GM12878 (cell line): ENCODE data around the gene CLMP. TPM values are rescaled to one million over a fixed set of nuclear protein-coding genes. Genes with fewer than 3 reads are reported as not detected.

Experiments used
- ATAC-seq: fragments of 200-7000 bp; cut with Tn5 transposase; 3 replicates; pipeline ENCODE4 v1.9.1; 2020; ENCODE audit warnings: mild to moderate bottlenecking, moderate library complexity
- BruUV-seq: library from RNA; stranded (reverse); fragments of 400-500 nt; replicated peaks from 2 replicates; lab custom pipeline; 2021; lab: Mats Ljungman, UMichigan
- CTCF ChIA-PET: fragments of 300-600 bp; sonication (Branson Sonifier 250); formaldehyde crosslinking; extraction: SDS; loops from one replicate; lab custom pipeline; 2021; ENCODE audit warnings: inconsistent platforms; lab: Yijun Ruan, JAX
- POLR2A ChIA-PET: fragments of 350-600 bp; formaldehyde crosslinking; extraction: SDS; loops from one replicate; lab custom pipeline; 2021; ENCODE audit warnings: inconsistent platforms; lab: Charles Lee
- RAD21 ChIA-PET: fragments of 300-600 bp; sonication (Branson Sonifier 250); formaldehyde crosslinking; loops from one replicate; lab custom pipeline; 2023; ENCODE audit warnings: antibody characterized with exemption; ENCODE audit not compliant: unreplicated experiment; lab: Charles Lee
- SMC1A ChIA-PET: fragments of 300-600 bp; sonication (Branson Sonifier 250); formaldehyde crosslinking; loops from one replicate; lab custom pipeline; 2023; ENCODE audit not compliant: unreplicated experiment, uncharacterized antibody; lab: Charles Lee
- DNase-seq: peaks from one replicate; pipeline ENCODE4 v3.0.0-alpha.2; 2011; ENCODE audit warnings: low read depth, low spot score
- FAIRE-seq: peaks from 3 replicates; lab custom pipeline; 2011; peaks lifted over from hg19 to GRCh38; lab: Jason Lieb, UNC
- H2AFZ ChIP-seq: 2 replicates; pipeline ENCODE4 v1.6.0; 2011; ENCODE audit warnings: low read depth, low read length, control low read depth; ENCODE audit not compliant: control insufficient read depth
- H3K27ac ChIP-seq: 2 replicates; pipeline ENCODE4 v1.5.1; 2011; ENCODE audit warnings: control low read depth; ENCODE audit not compliant: control insufficient read depth, insufficient read depth
- H3K27me3 ChIP-seq, 2 experiments: replicated peaks in 1 of 2; 2 replicates each; pipeline versions ENCODE4 v1.6.0 to v1.6.1; 2011; ENCODE audit warnings: low read length in 1 of 2; ENCODE audit not compliant: control insufficient read depth in 2 of 2, insufficient read depth in 2 of 2
- H3K36me3 ChIP-seq, 2 experiments: 2 replicates each; pipeline ENCODE4 v1.5.1; 2011; ENCODE audit warnings: low read length in 1 of 2; ENCODE audit not compliant: control insufficient read depth in 2 of 2, insufficient read depth in 2 of 2
- H3K4me1 ChIP-seq: 2 replicates; pipeline ENCODE4 v1.6.1; 2011; ENCODE audit warnings: mild to moderate bottlenecking, low read length, moderate library complexity, mixed read lengths; ENCODE audit not compliant: control insufficient read depth, insufficient read depth
- H3K4me2 ChIP-seq: 2 replicates; pipeline ENCODE4 v1.6.0; 2011; ENCODE audit warnings: control low read depth; ENCODE audit not compliant: control insufficient read depth, insufficient read depth
- H3K4me3 ChIP-seq: fragments of 200-600 bp; sonication (generic); 2 replicates; pipeline ENCODE4 v1.5.1; 2016
- H3K79me2 ChIP-seq: 2 replicates; pipeline ENCODE4 v1.6.0; 2011; ENCODE audit warnings: low read length; ENCODE audit not compliant: control insufficient read depth, insufficient read depth
- H3K9ac ChIP-seq: 2 replicates; pipeline ENCODE4 v1.8.0; 2011; ENCODE audit warnings: low read length, control low read depth, mixed read lengths; ENCODE audit not compliant: control insufficient read depth, insufficient read depth
- H3K9me3 ChIP-seq: replicated peaks from 3 replicates; pipeline ENCODE4 v1.5.1; 2011; ENCODE audit warnings: mild to moderate bottlenecking, low read length; ENCODE audit not compliant: control insufficient read depth, insufficient read depth
- H4K20me1 ChIP-seq: 2 replicates; pipeline ENCODE4 v1.6.0; 2011; ENCODE audit not compliant: control insufficient read depth, insufficient read depth
- CBX5 ChIP-seq: sonication (generic); IDR thresholded peaks from 2 replicates; pipeline ENCODE4 v1.6.1; 2016; ENCODE audit warnings: low read depth, moderate library complexity, mild to moderate bottlenecking, inconsistent platforms
- CEBPB ChIP-seq, 2 experiments: fragments of 150-350 bp in 1 of 2; IDR thresholded peaks; 2 replicates each; pipeline ENCODE4 v1.6.1; 2012 to 2014; ENCODE audit warnings: low read depth in 2 of 2, low read length in 2 of 2, borderline replicate concordance in 1 of 2, inconsistent platforms in 1 of 2
- KDM1A ChIP-seq: fragments of 200-600 bp; sonication (generic); IDR thresholded peaks from 2 replicates; pipeline ENCODE4 v1.6.1; 2016; ENCODE audit warnings: borderline replicate concordance
- LARP7 ChIP-seq: fragments of 450-650 bp; IDR thresholded peaks from 2 replicates; pipeline ENCODE4 v1.6.1; 2017; ENCODE audit warnings: mild to moderate bottlenecking
- MXI1 ChIP-seq: fragments of 150-350 bp; IDR thresholded peaks from 2 replicates; pipeline ENCODE4 v1.6.1; 2011; ENCODE audit warnings: low read depth, mild to moderate bottlenecking, inconsistent platforms, low read length, improper control_type of control experiment
- MYB ChIP-seq: fragments of 150-350 bp; IDR thresholded peaks from 2 replicates; pipeline ENCODE4 v1.6.1; 2014; ENCODE audit warnings: mild to moderate bottlenecking, low read depth, low read length, borderline replicate concordance
- MYC ChIP-seq: IDR thresholded peaks from 2 replicates; pipeline ENCODE4 v1.6.1; 2011; ENCODE audit warnings: mild to moderate bottlenecking, low read length, moderate library complexity, inconsistent platforms; ENCODE audit not compliant: insufficient read depth, insufficient replicate concordance, insufficient read length, severe bottlenecking
- NR2F1 ChIP-seq: fragments of 450-650 bp; conservative IDR thresholded peaks from 2 replicates; pipeline ENCODE4 v1.6.1; 2017; ENCODE audit warnings: mild to moderate bottlenecking
- POLR2A ChIP-seq: IDR thresholded peaks from 2 replicates; pipeline ENCODE4 v1.6.1; 2011; ENCODE audit warnings: low read depth, mild to moderate bottlenecking, low read length
- SIN3A ChIP-seq: IDR thresholded peaks from 2 replicates; pipeline ENCODE4 v1.6.1; 2012; ENCODE audit warnings: low read depth, low read length, improper control_type of control experiment
- SMC3 ChIP-seq: IDR thresholded peaks from 2 replicates; pipeline ENCODE4 v1.6.1; 2011; ENCODE audit warnings: low read length, improper control_type of control experiment, borderline replicate concordance
- TCF7 ChIP-seq: IDR thresholded peaks from 2 replicates; pipeline ENCODE4 v1.6.1; 2014; ENCODE audit warnings: antibody characterized with exemption, borderline replicate concordance
- ZNF24 ChIP-seq: fragments of 450-650 bp; IDR thresholded peaks from 2 replicates; pipeline ENCODE4 v1.6.1; 2017; ENCODE audit warnings: antibody characterized with exemption, mild to moderate bottlenecking
- WGBS: methylation state at CpG from one replicate; pipeline ENCODE4 v1.1.6; 2016; ENCODE audit warnings: low lambda C conversion rate; ENCODE audit not compliant: insufficient replicate concordance, insufficient coverage; ENCODE audit errors: missing lambda C conversion rate; 5-methylcytosine and 5-hydroxymethylcytosine counted together
- in situ Hi-C: fragments of 300-500 bp; cut with MboI; formaldehyde crosslinking; loops from 9 replicates; pipeline ENCODE4 v1.14.3; 2018; ENCODE audit warnings: mixed read lengths
- intact Hi-C: fragments of 100-400 bp; cut with micrococcal nuclease; formaldehyde crosslinking; loops from one replicate; pipeline ENCODE4 v1.14.2; 2022; ENCODE audit not compliant: unreplicated experiment
- polyA plus RNA-seq, 11 experiments: library from polyadenylated mRNA; depleted of rRNA in 4 of 11; unstranded in 6 of 11; stranded (reverse) in 5 of 11; fragments of >200 nt; fragmentation: Nextera tagmentation in 4 of 11; fragmentation: Illumina TruSeq in 1 of 11; extraction: Ambion mirVana in 4 of 11; extraction: Trizol in 1 of 11; gene quantifications; 1 replicate in 1 of 11; 2 replicates in 10 of 11; pipeline versions ENCODE4 v1.2.1 to v1.2.3, GENCODE V29; 2011 to 2016; ENCODE audit warnings: inconsistent platforms in 2 of 11, missing spikeins in 2 of 11, low read depth in 1 of 11
- total RNA-seq, 4 experiments: library from RNA; depleted of rRNA in 3 of 4; stranded (reverse); fragments of >200 nt in 3 of 4; fragmentation: Illumina TruSeq in 1 of 4; extraction: Trizol in 1 of 4; gene quantifications; 2 replicates each; pipeline versions ENCODE4 v1.2.1 to v1.2.3, GENCODE V29; 2013 to 2021
- TF ChIP-seq, protein P1 (sequence below): fragments of 450-650 bp; IDR thresholded peaks from 2 replicates; pipeline ENCODE4 v1.6.1; 2016; ENCODE audit warnings: mild to moderate bottlenecking
- TF ChIP-seq, protein P2 (sequence below), 3 experiments: IDR thresholded peaks in 2 of 3; conservative IDR thresholded peaks in 1 of 3; 2 replicates each; pipeline ENCODE4 v1.5.1; 2011; ENCODE audit warnings: low read depth in 3 of 3, low read length in 3 of 3, mild to moderate bottlenecking in 3 of 3, control low read depth in 2 of 3, moderate library complexity in 2 of 3, inconsistent platforms in 1 of 3, mixed read lengths in 1 of 3; ENCODE audit not compliant: control insufficient read depth in 2 of 3, insufficient read depth in 1 of 3; ENCODE audit errors: extremely low read depth in 1 of 3
- TF ChIP-seq, protein P3 (sequence below): IDR thresholded peaks from 2 replicates; pipeline ENCODE4 v1.6.1; 2012; ENCODE audit warnings: low read length, inconsistent platforms

CLMP gene
- total and polyA plus RNA-seq, 10 of the 15 experiments (the other 5 are each of a cell fraction or from before 2014, with no cell fraction given): 0.01 to 0.71 (median 0.20) TPM; not detected in 4

DNA sequence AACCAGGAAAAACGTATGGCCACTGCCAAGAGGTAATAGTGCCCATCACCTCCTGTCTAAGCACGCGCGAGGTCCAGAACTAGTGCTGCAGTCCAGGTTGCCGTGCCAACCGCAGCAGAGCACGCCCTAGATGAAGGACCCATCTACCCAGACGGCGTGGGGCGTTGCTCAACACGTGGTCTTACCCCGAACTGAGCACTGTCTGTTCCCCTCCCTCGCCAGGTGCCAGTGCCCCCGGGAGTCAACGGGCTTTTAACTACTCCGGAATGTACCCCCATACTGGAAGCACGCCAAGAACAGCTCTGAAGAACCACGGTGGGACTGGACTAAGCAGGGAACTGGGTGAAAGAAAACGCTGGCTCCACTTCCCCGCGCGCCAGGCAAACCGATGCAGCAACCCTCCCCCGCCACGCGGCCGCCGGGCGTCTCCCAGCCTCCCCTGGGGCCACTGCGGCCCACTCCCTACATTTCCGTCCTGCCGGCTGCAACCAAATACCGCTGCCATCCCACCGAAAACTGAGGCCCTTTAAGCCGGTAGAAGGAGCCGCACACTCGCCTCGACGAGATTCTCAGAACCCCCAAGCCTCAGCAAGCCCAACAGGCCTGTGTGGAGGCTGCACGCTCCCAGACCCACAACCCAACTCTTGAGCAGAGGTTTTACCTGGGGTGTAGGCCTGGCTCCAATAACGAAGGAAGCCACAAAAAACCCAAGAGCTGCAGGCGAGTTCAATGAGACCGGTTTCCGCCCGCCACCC is 133.5 kb downstream of the CLMP start, which contains the start of gene HSPA8:
HSPA8 (minus strand) TSS at position 734 of the 755 bp plus-strand sequence. CDS start 812 bp downstream, outside the sequence.
- DNase-seq (no peak), ATAC-seq (peak; percentile 45), FAIRE-seq (no peak)
- ChIA-PET CTCF (interaction anchor here (0.7 to 11.6 kb wide), 6 partner anchors 9 to 265 kb away, joined by 3 to 387 read pairs (median 23); no protein-coding TSS in a partner anchor), SMC1A (interaction anchor here (0.7 to 3.0 kb wide), 6 partner anchors 9 to 208 kb away, joined by 3 to 25 read pairs (median 4); no protein-coding TSS in a partner anchor), POLR2A (interaction anchor here (0.6 to 3.8 kb wide), 30 partner anchors 8 to 1781 kb away, joined by 3 to 10 read pairs (median 4); no protein-coding TSS in a partner anchor), RAD21 (interaction anchor here (0.6 to 1.4 kb wide), 16 partner anchors 8 to 515 kb away, joined by 3 to 9 read pairs (median 3); no protein-coding TSS in a partner anchor)
- intact Hi-C loops: loop anchor here (5.0 to 10.0 kb wide), 2 partner anchors 343 to 1769 kb away; partner anchors contain the start of gene SC5D
- Histone ChIP-seq H3K4me3 (peak within 1 kb of the TSS; percentile 94), H2AFZ (peak within 1 kb of the TSS; percentile 55), H4K20me1 (peaks cover 23% of the 10 kb centered on the region; the same call in 1 of the 2 replicates), H3K9me3 (no peaks in the 10 kb centered on the region; the same call in 2 of the 3 replicates), H3K9ac (peak within 1 kb of the TSS; percentile 98), H3K27me3 (no peaks in the 10 kb centered on the region), H3K36me3 (peaks cover 25 to 40% of the 10 kb centered on the region in 2 experiments), H3K79me2 (peaks cover 77% of the 10 kb centered on the region), H3K27ac (peak within 1 kb of the TSS; percentile 100), H3K4me1 (peaks cover 14% of the 10 kb centered on the region; the same call in 1 of the 2 replicates), H3K4me2 (peak within 1 kb of the TSS; percentile 98)
- no TSS peak for BruUV-seq
- in situ Hi-C loops: loop anchor here (25.0 kb wide), 1 partner anchor 1599 kb away; the partner anchor contains the start of genes SORL1 and SORL1-AS1
- WGBS: 1% methylated on average over 45 of the region's 45 CpGs
- TF ChIP-seq SIN3A (peak; percentile 58), CEBPB (IDR thresholded peaks at IDR 0.05; ENCODE audit: borderline replicate concordance in 1 of 2, low read depth in 2 of 2, low read length in 2 of 2) (no peak), MYC (peak; percentile 21), POLR2A (peak; percentile 91), LARP7 (no peak; the same call in none of the 2 replicates), CBX5 (0 out of 2 replicates have a peak, but pooled peaks have one; percentile 10), MYB (no peak), SMC3 (no peak), ZNF24 (no peak), MXI1 (peak; percentile 89), NR2F1 (no peak), KDM1A (no peak), TCF7 (0 out of 2 replicates have a peak, but pooled peaks have one; percentile 26)
- TF ChIP-seq, protein P1, sequence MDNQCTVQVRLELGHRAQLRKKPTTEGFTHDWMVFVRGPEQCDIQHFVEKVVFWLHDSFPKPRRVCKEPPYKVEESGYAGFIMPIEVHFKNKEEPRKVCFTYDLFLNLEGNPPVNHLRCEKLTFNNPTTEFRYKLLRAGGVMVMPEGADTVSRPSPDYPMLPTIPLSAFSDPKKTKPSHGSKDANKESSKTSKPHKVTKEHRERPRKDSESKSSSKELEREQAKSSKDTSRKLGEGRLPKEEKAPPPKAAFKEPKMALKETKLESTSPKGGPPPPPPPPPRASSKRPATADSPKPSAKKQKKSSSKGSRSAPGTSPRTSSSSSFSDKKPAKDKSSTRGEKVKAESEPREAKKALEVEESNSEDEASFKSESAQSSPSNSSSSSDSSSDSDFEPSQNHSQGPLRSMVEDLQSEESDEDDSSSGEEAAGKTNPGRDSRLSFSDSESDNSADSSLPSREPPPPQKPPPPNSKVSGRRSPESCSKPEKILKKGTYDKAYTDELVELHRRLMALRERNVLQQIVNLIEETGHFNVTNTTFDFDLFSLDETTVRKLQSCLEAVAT: peak; percentile 78
- TF ChIP-seq, protein P2, sequence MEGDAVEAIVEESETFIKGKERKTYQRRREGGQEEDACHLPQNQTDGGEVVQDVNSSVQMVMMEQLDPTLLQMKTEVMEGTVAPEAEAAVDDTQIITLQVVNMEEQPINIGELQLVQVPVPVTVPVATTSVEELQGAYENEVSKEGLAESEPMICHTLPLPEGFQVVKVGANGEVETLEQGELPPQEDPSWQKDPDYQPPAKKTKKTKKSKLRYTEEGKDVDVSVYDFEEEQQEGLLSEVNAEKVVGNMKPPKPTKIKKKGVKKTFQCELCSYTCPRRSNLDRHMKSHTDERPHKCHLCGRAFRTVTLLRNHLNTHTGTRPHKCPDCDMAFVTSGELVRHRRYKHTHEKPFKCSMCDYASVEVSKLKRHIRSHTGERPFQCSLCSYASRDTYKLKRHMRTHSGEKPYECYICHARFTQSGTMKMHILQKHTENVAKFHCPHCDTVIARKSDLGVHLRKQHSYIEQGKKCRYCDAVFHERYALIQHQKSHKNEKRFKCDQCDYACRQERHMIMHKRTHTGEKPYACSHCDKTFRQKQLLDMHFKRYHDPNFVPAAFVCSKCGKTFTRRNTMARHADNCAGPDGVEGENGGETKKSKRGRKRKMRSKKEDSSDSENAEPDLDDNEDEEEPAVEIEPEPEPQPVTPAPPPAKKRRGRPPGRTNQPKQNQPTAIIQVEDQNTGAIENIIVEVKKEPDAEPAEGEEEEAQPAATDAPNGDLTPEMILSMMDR (IDR thresholded peaks at IDR 0.05 in 2 of 3, conservative IDR thresholded peaks at IDR 0.05 in 1 of 3; ENCODE audit: control insufficient read depth in 2 of 3, extremely low read depth in 1 of 3, insufficient read depth in 1 of 3, low read depth in 3 of 3, low read length in 3 of 3): no peak
- TF ChIP-seq, protein P3, sequence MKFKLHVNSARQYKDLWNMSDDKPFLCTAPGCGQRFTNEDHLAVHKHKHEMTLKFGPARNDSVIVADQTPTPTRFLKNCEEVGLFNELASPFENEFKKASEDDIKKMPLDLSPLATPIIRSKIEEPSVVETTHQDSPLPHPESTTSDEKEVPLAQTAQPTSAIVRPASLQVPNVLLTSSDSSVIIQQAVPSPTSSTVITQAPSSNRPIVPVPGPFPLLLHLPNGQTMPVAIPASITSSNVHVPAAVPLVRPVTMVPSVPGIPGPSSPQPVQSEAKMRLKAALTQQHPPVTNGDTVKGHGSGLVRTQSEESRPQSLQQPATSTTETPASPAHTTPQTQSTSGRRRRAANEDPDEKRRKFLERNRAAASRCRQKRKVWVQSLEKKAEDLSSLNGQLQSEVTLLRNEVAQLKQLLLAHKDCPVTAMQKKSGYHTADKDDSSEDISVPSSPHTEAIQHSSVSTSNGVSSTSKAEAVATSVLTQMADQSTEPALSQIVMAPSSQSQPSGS: no peak
